ENCODE measurements around the gene HK3. TPM values are rescaled to one million over a fixed set of nuclear protein-coding genes. Genes with fewer than 3 reads are reported as not detected.

The HK3 gene
- total RNA-seq, 1 donor from 2014 or later: 5.6 TPM

GRCh38 chr5:176870110-176870591 lies 29.0 kb downstream of the HK3 start:
- DNase-seq (ENCODE audit: low spot score): no peak

- DNase-seq (ENCODE audit: low spot score): no peak
Observed at GRCh38 chr5:176869501-176870109, 29.5 kb downstream of the HK3 start.

- no peak for DNase-seq (ENCODE audit: low spot score)
Observed at GRCh38 chr5:176868731-176869130, 30.4 kb downstream of the HK3 start.

GRCh38 chr5:176868126-176868525 lies 31.0 kb downstream of the HK3 start:
- DNase-seq (ENCODE audit: low spot score): no peak

- DNase-seq (ENCODE audit: low spot score): no peak
Observed at GRCh38 chr5:176866707-176867310, 32.3 kb downstream of the HK3 start.

- no peak for DNase-seq (ENCODE audit: low spot score)
Observed at GRCh38 chr5:176865964-176866363, 33.2 kb downstream of the HK3 start.

GRCh38 chr5:176864755-176865154 lies 34.4 kb downstream of the HK3 start:
- no peak for DNase-seq (ENCODE audit: low spot score)

GRCh38 chr5:176863765-176864098 lies 35.4 kb downstream of the HK3 start:
- no peak for DNase-seq (ENCODE audit: low spot score)

- DNase-seq (ENCODE audit: low spot score): no peak
Observed at GRCh38 chr5:176863041-176863764, 35.9 kb downstream of the HK3 start.

- DNase-seq (ENCODE audit: low spot score): no peak
Observed at GRCh38 chr5:176862330-176862995, 36.7 kb downstream of the HK3 start.

- DNase-seq (ENCODE audit: low spot score): no peak
Observed at GRCh38 chr5:176861276-176861675, 37.9 kb downstream of the HK3 start.

GRCh38 chr5:176860381-176860780 lies 38.8 kb downstream of the HK3 start:
- DNase-seq (ENCODE audit: low spot score): no peak

GRCh38 chr5:176859916-176860315 lies 39.2 kb downstream of the HK3 start:
- no peak for DNase-seq (ENCODE audit: low spot score)

- DNase-seq (ENCODE audit: low spot score): no peak
Observed at GRCh38 chr5:176857894-176858273, 41.3 kb downstream of the HK3 start.

GRCh38 chr5:176857216-176857893 lies 41.8 kb downstream of the HK3 start:
- DNase-seq (ENCODE audit: low spot score): no peak

- DNase-seq (ENCODE audit: low spot score): no peak
Observed at GRCh38 chr5:176856746-176857145, 42.4 kb downstream of the HK3 start.

GRCh38 chr5:176855598-176855997 lies 43.5 kb downstream of the HK3 start:
- no peak for DNase-seq (ENCODE audit: low spot score)

GRCh38 chr5:176854164-176854563 lies 45.0 kb downstream of the HK3 start:
- DNase-seq (ENCODE audit: low spot score): no peak

GRCh38 chr5:176853151-176853778 lies 45.9 kb downstream of the HK3 start:
- no peak for DNase-seq (ENCODE audit: low spot score)

GRCh38 chr5:176851871-176852658 lies 47.1 kb downstream of the HK3 start:
- DNase-seq (ENCODE audit: low spot score): no peak

- DNase-seq (ENCODE audit: low spot score): no peak
Observed at GRCh38 chr5:176851380-176851779, 47.8 kb downstream of the HK3 start.
